ENCODE data around the gene EXD3.
A peak's percentile ranks its signal among the peaks of the same experiment; 100 is the strongest.

EXD3 gene

GRCh38 chr9:137447722-137448601, 25.0 kb upstream of the EXD3 start:
- DNase-seq (ENCODE audit: low read depth), result no peak

- no peak for DNase-seq (ENCODE audit: low read depth)
These were observed 24.0 kb upstream of the EXD3 start for GRCh38 chr9:137446851-137447471.

DNA sequence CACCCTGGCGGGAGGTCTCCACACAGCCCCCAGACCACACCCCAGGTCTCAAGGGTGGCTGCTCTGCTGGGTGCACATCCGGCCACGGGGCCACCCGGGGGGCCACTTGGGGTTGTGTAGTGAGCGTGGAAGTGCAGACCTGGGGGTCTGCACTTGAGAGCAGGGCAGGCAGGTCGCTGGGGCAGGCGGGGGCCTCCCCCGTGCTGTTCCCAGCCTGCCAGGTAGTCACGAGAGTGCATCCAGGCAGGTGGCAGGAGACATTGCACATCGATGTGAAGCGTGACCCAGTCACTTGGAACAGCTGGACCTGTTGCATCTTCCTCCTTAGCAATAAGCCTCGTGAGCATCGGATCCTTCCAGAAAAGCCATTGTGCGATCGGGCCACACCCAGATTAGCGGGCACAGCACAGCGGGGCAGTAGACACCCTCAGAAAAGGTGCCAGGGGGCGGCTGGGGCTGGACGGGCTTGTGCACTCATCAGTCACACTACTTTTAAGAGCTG, 23.0 kb upstream of the EXD3 start:
- no peak for DNase-seq (ENCODE audit: low read depth)

GRCh38 chr9:137445275-137445807, 22.4 kb upstream of the EXD3 start:
- DNase-seq (ENCODE audit: low read depth), result peak; percentile 64

DNA sequence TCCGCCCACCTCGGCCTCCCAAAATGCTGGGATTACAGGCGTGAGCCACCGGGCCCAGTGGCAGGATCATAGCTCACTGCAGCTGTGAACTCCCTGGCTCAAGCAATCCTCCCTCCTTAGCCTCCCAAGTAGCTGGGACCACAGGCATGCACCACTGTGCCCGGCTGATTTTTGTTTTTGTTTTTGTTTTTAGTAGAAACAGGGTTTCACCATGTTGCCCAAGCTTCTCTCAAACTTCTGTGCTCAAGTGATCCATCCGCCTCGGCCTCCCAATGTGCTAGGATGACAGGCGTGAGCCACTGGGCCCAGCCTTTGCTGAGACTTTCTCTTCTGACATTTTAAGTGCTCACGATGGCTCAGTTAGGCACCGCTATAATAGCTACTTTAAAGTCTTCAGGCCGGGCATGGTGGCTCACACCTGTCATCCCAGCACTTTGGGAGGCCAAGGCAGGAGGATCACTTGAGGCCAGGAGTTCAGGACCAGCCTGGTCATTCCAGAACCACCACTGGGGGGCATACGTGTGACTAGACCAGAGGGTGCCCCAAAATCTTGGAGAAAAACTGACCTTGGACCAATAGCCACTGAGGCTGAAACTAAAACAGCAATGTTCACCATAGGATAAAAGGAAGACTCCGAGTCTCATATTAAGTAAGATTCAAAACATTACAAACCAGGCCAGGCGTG, 21.3 kb upstream of the EXD3 start:
- DNase-seq (ENCODE audit: low read depth), result no peak

GRCh38 chr9:137441935-137442321, 19.0 kb upstream of the EXD3 start:
- no peak for DNase-seq (ENCODE audit: low read depth)

DNA sequence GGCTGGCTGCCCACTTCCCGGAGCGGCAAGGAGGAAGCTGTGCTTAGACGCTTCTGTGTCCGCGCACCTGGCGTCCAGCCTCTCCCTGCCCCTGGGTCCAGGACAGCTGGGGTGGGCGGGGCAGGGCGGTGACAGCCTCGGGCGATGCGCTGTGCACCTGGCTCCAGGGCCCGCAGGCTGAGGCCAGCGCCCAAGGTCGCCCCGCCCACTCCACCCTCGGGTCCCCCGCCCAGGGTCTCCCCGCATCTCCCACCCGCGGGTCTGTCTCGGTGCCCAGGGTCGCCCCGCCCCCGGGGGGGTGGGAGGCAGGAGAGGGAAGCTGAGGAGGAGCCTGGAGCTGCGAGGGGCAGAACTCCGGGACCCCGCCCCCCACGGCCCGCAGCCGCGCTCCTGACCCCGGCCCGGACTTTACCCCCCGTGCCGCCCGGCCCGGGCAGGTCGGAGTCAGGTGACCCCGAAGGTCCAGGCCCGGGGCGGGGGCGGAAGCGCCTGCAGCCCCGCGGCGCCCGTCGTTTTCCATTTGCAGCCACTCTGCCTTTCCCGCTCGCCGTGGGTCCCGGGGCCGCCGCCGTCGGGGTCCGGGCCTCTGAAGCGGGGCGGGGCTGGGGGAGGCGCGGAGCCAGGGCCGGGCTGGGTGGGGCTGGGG, 18.4 kb upstream of the EXD3 start, which contains the start of gene ENTPD8:
TSS of gene ENTPD8 (minus strand) at position 69 of the 646 bp plus-strand sequence. CDS start 3,072 bp downstream, outside the sequence.
- no peak for DNase-seq (ENCODE audit: low read depth)

- no peak for DNase-seq (ENCODE audit: low read depth)
These were observed 16.3 kb upstream of the EXD3 start for GRCh38 chr9:137439158-137439714.

DNA sequence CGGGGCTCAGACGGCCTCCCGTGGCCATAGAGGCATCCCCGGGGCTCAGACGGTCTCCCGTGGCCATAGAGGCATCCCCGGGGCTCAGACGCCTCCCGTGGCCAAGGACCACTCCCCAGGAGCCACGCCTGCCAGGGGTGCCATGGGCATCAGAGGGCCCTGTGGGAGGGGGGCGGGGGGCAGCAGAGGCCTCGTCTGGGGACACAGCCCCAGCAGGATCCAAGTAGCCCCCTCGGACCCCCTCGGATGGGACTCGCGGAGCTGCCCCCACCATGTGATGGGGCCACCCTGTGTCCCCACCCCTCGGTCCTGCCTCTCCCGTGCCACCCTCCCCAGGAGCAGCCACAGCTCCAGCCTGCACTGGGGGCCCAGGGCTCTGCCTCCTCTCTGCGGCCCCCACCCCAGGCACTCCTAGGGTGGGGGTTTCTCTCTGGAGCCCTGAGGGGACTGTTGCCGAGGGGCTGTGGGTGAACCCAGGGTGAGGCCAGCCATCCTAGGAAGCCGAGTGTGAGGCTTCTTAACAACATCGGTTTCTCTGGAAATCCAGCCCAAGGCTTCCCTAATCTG, 15.7 kb upstream of the EXD3 start:
- no peak for DNase-seq (ENCODE audit: low read depth)

- no peak for DNase-seq (ENCODE audit: low read depth)
These were observed 15.0 kb upstream of the EXD3 start for GRCh38 chr9:137437691-137438590.

- no peak for DNase-seq (ENCODE audit: low read depth)
These were observed 14.0 kb upstream of the EXD3 start for GRCh38 chr9:137436761-137437600.

DNA sequence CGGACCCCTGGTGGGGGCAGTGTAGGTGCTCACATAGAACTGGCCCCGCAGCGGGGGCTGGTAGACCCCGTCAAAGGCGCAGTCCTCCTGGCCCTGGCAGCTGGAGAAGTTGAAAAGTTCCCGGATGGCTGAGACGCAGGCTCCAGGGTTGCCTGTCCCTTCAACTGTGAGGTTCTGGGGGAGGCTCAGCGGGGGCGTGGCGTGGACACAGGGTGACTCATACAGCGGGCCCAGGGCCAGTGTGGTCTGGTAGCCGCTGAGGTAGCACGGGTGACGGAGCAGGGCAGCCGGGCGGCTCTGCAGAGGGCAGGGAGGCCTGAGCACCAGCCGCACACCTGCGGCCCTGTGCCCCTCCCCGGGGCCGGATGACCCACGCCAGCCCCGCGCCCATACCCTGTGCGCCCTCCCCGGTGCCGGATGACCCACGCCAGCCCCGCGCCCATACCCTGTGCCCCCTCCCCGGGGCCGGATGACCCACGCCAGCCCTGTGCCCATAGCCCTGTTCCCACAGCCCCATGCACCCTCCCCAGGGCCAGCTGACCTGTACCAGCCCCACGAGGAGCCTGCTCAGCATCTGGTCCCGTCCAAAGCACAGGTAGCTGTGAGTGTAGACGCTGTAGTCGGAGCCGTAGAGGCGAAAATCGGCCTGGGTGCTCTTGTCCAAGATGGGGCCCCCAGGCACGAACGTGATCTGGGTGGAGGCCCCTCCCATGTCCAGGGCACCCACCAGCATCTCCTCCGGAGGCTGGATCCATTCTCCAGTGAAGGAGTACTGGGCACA, 13.2 kb upstream of the EXD3 start:
- DNase-seq (ENCODE audit: low read depth), result no peak

DNA sequence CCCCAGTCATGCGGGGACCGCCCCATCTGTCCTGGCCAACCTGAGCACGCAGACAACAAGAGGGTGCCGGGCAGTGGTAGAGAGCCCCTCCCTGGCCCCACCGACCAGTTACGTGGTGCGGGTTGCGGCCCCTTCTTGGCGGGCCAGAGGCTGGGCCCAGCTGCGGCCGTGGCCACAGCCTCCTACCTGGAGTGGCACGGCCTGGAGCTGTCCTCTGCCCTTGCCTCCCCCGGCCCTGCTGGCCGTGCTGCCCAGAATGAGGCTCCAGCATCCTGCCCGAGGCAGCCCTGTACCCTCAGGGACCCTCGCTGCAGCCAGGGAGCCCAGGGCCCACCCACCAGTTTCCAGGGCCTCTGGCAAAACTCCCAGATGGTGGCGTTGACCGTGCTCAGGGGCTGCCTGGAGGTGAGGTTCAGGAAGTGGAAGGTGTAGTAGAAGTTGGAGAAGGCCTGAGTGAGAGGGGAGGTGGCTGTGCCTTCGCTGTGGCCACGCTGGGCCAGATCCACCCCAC, 12.5 kb upstream of the EXD3 start:
- no peak for DNase-seq (ENCODE audit: low read depth)

GRCh38 chr9:137434498-137435380, 11.8 kb upstream of the EXD3 start:
- DNase-seq (ENCODE audit: low read depth), result no peak

DNA sequence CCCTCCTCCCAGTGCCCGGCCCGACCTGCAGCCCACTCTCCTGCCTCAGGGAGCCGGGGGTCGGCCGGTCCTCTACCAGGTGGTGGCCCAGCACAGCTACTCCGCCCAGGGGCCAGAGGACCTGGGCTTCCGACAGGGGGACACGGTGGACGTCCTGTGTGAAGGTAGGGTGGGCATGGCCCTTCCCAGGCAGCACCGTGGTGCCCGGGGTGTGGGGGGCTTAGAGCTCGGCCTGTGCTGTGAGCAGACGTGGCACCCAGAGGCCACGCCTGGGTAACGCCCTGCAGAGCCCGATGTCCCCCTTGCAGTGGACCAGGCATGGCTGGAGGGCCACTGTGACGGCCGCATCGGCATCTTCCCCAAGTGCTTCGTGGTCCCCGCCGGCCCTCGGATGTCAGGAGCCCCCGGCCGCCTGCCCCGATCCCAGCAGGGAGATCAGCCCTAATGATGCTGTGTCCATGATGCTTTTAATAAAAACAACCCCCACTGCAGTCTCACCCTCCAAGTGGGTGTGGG, 11.0 kb upstream of the EXD3 start:
- DNase-seq (ENCODE audit: low read depth), result no peak

GRCh38 chr9:137433349-137433915, 10.5 kb upstream of the EXD3 start:
- DNase-seq (ENCODE audit: low read depth), result no peak

All from T-helper 22 cell (primary cell).